Ishikawa (cell line): ENCODE data around the gene E2F1.

Experiments
- CEBPB ChIP-seq: IDR thresholded peaks from 2 replicates; pipeline ENCODE4 v1.6.1; 2012
- CREB1 ChIP-seq: IDR thresholded peaks from 2 replicates; pipeline ENCODE4 v1.6.1; 2012; ENCODE audit warnings: low read depth
- EGR1 ChIP-seq: IDR thresholded peaks from 2 replicates; pipeline ENCODE4 v1.6.1; 2012
- EP300 ChIP-seq: IDR thresholded peaks from 2 replicates; pipeline ENCODE4 v1.6.1; 2012; ENCODE audit warnings: borderline replicate concordance
- FOXM1 ChIP-seq: IDR thresholded peaks from 2 replicates; pipeline ENCODE4 v1.6.1; 2012; ENCODE audit warnings: low read depth, borderline replicate concordance
- NFIC ChIP-seq: IDR thresholded peaks from 2 replicates; pipeline ENCODE4 v1.6.1; 2012
- RAD21 ChIP-seq: IDR thresholded peaks from 2 replicates; pipeline ENCODE4 v1.6.1; 2012; ENCODE audit warnings: low read depth
- TAF1 ChIP-seq: IDR thresholded peaks from 2 replicates; pipeline ENCODE4 v1.6.1; 2012; ENCODE audit warnings: low read depth, mild to moderate bottlenecking
- TCF12 ChIP-seq: IDR thresholded peaks from 2 replicates; pipeline ENCODE4 v1.6.1; 2012; ENCODE audit warnings: low read depth
- TEAD4 ChIP-seq: IDR thresholded peaks from 2 replicates; pipeline ENCODE4 v1.6.1; 2012
- YY1 ChIP-seq: IDR thresholded peaks from 2 replicates; pipeline ENCODE4 v1.6.1; 2012; ENCODE audit warnings: low read depth
- ZBTB7A ChIP-seq: IDR thresholded peaks from 2 replicates; pipeline ENCODE4 v1.6.1; 2012; ENCODE audit warnings: low read depth
- TF ChIP-seq, protein P1 (sequence below): IDR thresholded peaks from 2 replicates; pipeline ENCODE4 v1.6.1; 2012
- TF ChIP-seq, protein P2 (sequence below): IDR thresholded peaks from 2 replicates; pipeline ENCODE4 v1.6.1; 2012
- TF ChIP-seq, protein P3 (sequence below): IDR thresholded peaks from 2 replicates; pipeline ENCODE4 v1.6.1; 2012; ENCODE audit warnings: low read depth, mild to moderate bottlenecking

Gene E2F1

GRCh38 chr20:33710681-33711445 lies 24.7 kb upstream of the E2F1 start:
- TF ChIP-seq NFIC, result no peak
- no peak for TF ChIP-seq FOXM1
- TF ChIP-seq, protein P1, sequence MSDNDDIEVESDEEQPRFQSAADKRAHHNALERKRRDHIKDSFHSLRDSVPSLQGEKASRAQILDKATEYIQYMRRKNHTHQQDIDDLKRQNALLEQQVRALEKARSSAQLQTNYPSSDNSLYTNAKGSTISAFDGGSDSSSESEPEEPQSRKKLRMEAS, result no peak
- TF ChIP-seq TCF12, result no peak
- no peak for TF ChIP-seq EGR1
- TF ChIP-seq CREB1, result no peak
- TF ChIP-seq RAD21, result no peak
- no peak for TF ChIP-seq TEAD4
- TF ChIP-seq TAF1, result no peak
- TF ChIP-seq ZBTB7A, result no peak
- TF ChIP-seq CEBPB, result no peak
- no peak for TF ChIP-seq EP300
- TF ChIP-seq, protein P2, sequence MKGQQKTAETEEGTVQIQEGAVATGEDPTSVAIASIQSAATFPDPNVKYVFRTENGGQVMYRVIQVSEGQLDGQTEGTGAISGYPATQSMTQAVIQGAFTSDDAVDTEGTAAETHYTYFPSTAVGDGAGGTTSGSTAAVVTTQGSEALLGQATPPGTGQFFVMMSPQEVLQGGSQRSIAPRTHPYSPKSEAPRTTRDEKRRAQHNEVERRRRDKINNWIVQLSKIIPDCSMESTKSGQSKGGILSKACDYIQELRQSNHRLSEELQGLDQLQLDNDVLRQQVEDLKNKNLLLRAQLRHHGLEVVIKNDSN, result no peak
- TF ChIP-seq, protein P3, sequence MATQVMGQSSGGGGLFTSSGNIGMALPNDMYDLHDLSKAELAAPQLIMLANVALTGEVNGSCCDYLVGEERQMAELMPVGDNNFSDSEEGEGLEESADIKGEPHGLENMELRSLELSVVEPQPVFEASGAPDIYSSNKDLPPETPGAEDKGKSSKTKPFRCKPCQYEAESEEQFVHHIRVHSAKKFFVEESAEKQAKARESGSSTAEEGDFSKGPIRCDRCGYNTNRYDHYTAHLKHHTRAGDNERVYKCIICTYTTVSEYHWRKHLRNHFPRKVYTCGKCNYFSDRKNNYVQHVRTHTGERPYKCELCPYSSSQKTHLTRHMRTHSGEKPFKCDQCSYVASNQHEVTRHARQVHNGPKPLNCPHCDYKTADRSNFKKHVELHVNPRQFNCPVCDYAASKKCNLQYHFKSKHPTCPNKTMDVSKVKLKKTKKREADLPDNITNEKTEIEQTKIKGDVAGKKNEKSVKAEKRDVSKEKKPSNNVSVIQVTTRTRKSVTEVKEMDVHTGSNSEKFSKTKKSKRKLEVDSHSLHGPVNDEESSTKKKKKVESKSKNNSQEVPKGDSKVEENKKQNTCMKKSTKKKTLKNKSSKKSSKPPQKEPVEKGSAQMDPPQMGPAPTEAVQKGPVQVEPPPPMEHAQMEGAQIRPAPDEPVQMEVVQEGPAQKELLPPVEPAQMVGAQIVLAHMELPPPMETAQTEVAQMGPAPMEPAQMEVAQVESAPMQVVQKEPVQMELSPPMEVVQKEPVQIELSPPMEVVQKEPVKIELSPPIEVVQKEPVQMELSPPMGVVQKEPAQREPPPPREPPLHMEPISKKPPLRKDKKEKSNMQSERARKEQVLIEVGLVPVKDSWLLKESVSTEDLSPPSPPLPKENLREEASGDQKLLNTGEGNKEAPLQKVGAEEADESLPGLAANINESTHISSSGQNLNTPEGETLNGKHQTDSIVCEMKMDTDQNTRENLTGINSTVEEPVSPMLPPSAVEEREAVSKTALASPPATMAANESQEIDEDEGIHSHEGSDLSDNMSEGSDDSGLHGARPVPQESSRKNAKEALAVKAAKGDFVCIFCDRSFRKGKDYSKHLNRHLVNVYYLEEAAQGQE, result no peak
- no peak for TF ChIP-seq YY1

DNA sequence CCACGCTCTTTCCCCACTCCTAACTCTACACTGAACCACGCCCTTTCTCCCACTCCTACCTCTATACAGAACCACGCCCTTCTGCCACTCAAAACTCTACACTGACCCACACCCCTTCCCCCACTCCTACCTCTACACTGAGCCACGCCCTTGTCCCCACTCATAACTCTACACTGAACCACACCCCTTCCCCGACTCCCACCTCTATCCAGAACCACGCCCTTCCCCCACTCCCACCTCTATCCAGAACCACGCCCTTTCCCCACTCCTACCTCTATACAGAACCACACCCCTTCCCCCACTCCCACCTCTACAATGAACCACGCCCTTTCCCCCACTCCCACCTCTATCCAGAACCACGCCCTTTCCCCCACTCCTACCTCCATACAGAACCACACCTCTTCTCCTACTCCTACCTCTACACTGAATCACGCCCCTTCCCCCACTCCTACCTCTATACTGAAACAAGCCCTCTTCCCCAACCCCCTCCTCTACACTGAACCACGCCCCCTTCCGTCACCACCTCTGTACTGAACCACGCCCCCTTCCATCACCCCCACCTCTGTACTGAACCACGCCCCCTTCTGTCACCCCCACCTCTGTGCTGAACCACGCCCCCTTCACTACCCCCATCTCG lies 23.8 kb upstream of the E2F1 start:
- TF ChIP-seq TAF1, result no peak
- TF ChIP-seq, protein P1, result no peak
- TF ChIP-seq NFIC, result no peak

GRCh38 chr20:33709398-33709797 lies 23.2 kb upstream of the E2F1 start:
- TF ChIP-seq, protein P1, result no peak

DNA sequence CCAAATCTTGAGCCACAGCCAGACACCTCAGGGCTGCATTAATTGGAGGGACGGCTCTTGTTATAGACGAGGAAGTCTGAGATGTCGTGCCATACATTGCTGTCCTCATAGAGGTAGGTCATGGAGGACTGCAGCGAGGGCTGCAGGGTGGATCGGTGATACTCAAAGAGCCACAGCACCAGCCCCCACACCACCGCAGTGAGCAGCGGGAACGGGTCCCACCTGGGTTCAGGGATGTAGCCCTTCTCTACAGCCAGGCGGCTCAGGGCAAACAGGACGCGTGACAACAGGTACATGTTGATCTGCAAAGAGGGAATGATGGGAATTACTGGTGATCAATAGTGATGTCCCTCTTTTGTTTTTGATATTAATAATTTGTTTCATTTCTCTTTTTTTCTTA lies 21.5 kb upstream of the E2F1 start:
- TF ChIP-seq CREB1 (no peak), EP300 (no peak), NFIC (no peak), TEAD4 (no peak), ZBTB7A (no peak), TAF1 (no peak), EGR1 (no peak), CEBPB (no peak), RAD21 (no peak), FOXM1 (no peak)
- TF ChIP-seq, protein P2, result no peak
- TF ChIP-seq, protein P1, result no peak

DNA sequence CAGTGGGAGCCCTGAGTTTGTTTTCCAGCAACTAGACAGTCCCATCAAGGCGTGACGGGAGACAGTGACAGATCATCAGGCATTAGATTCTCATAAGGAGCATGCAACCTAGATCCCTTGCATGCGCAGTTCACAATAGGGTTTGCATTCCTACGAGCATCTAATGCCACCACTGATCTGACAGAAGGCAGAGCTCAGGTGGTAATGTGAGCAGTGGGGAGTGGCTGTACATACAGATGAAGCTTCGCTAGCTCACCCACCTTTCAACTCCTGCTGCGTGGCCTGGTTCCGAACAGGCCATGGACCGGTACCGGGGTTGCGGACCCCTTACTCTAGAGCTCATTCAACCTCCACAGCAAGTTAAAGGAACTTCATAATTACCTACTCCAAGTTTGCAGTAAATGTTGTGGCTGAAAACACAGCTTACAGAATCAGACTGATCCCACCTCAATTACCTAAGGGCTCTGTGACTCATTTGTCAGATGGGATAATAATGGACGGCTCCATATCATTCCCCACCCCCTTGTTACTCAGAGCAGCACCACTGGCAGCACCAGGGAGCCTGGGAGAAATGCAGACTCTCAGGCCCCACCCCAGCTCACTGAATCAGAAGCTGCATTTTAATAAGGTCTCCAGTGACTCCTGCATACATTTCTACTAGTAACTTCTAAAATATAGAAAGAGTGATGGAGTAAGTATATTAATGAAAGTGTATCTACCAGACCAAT lies 18.2 kb upstream of the E2F1 start:
- TF ChIP-seq CEBPB (no peak), TEAD4 (no peak), YY1 (no peak), EGR1 (no peak), TAF1 (no peak), NFIC (no peak), EP300 (no peak), TCF12 (no peak), FOXM1 (no peak), ZBTB7A (no peak), RAD21 (no peak), CREB1 (no peak)
- TF ChIP-seq, protein P3, result no peak
- TF ChIP-seq, protein P1, result no peak
